Measurements from ENCODE around the gene VIM. TPM values are rescaled to one million over a fixed set of nuclear protein-coding genes. Genes with fewer than 3 reads are reported as not detected.

Gene VIM
- total RNA-seq, 1 donor from 2014 or later: 6,230 TPM

DNA sequence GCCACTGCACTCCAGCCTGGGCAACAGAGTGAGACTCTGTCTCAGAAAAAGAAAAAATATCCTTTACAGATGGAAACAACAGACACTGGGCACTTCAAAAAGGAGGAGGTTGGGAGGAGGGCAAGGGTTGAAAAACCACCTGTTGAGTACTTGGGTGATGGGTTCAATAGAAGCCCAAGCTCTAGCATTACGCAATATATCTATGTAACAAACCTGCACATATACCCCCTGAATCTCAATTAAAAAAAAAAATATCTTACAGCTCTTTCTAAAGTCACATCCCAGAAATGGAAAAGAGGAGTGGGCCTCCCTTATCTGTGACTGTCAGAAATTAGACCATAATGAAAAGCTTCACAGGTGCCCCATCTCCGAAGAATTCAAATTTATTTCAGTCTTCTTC is 12.1 kb downstream of the VIM start:
- Histone ChIP-seq H3K36me3 (peaks cover 14 to 26% of the 10 kb centered on the region in 2 donors), H3K4me3 (no peak overlapping the region), H3K27ac (peak overlapping the region; percentile 54 to 55), H3K27me3 (no peaks in the 10 kb centered on the region), H3K4me1 (peaks cover 1 to 21% of the 10 kb centered on the region in 2 donors), H3K9me3 (no peaks in the 10 kb centered on the region)
- DNase-seq (ENCODE audit: low spot score in 2 of 2): no peak
- TF ChIP-seq, protein P1, sequence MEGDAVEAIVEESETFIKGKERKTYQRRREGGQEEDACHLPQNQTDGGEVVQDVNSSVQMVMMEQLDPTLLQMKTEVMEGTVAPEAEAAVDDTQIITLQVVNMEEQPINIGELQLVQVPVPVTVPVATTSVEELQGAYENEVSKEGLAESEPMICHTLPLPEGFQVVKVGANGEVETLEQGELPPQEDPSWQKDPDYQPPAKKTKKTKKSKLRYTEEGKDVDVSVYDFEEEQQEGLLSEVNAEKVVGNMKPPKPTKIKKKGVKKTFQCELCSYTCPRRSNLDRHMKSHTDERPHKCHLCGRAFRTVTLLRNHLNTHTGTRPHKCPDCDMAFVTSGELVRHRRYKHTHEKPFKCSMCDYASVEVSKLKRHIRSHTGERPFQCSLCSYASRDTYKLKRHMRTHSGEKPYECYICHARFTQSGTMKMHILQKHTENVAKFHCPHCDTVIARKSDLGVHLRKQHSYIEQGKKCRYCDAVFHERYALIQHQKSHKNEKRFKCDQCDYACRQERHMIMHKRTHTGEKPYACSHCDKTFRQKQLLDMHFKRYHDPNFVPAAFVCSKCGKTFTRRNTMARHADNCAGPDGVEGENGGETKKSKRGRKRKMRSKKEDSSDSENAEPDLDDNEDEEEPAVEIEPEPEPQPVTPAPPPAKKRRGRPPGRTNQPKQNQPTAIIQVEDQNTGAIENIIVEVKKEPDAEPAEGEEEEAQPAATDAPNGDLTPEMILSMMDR (IDR thresholded peaks at IDR 0.05): no peak
- intact Hi-C loops (cut with DNase I): loop anchor here (5.0 kb wide), 1 partner anchor 298 kb away; no protein-coding TSS in a partner anchor

DNA sequence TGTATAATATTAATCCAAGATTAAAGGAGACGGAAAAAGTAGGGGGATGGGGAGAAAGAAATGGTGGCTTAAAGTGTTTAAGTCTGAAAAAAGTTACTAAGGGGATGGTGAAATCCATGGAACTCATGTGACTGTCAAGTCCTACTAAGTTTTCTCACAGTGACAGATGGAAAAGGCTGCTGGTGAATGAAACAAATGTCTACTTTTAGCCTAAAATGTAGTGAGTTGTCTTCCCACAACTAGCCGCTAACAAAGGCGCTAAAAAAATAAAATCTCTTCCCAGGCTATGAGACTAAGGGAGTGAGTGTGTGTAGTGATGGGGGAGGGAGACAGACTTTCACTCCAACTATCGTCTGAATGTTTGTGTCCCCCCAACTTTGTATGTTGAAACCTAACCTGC is 12.6 kb downstream of the VIM start:
- no peak overlapping the region for H3K27ac ChIP-seq
- no peaks in the 10 kb centered on the region for H3K9me3 ChIP-seq
- H3K4me3 ChIP-seq: no peak overlapping the region
- H3K4me1 ChIP-seq: peaks cover 0 to 16% of the 10 kb centered on the region in 2 donors
- no peak for DNase-seq (ENCODE audit: low spot score in 2 of 2)
- peaks cover 10 to 21% of the 10 kb centered on the region in 2 donors for H3K36me3 ChIP-seq
- H3K27me3 ChIP-seq: no peaks in the 10 kb centered on the region
- TF ChIP-seq, protein P1 (IDR thresholded peaks at IDR 0.05): no peak
- intact Hi-C loops (cut with DNase I): loop anchor here (5.0 kb wide), 1 partner anchor 298 kb away; no protein-coding TSS in a partner anchor

DNA sequence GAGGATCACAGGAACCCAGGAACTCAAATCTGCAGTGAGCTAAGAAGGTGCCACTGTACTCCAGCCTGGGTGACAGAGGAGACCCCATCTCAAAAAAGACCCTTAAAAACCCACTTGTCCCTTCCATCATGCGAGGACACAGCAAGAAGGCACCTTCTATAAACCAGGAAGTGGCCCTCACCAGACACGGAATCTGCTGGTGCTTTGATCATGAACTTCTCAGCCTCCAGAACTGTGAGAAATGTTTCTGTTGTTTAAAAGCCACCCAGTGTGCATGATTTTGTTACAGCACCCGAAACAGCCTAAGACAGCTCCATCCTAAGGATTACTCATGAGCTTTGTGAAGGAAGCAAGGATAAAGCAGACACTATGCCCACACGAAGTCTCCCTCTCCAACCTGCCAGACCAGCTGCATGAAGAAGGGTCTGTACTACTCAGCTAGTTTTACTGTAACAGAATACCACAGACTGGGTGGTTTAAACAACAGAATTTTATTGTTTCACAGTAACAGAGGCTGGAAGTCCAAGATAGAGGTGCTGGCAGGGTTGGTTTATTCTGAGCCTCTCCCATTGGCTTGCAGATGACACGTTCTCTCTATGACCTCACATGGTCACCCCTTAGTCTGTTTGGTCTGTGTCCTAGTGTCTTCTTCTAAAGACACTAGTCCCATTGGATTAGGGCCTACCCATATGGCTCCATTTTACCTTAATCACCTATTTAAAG is 13.7 kb downstream of the VIM start:
- TF ChIP-seq, protein P1 (IDR thresholded peaks at IDR 0.05): no peak
- intact Hi-C loops (cut with DNase I): loop anchor here (5.0 kb wide), 1 partner anchor 299 kb away; no protein-coding TSS in a partner anchor
- H3K36me3 ChIP-seq: peaks cover 0 to 9% of the 10 kb centered on the region in 2 donors
- DNase-seq (ENCODE audit: low spot score in 2 of 2): no peak
- no peaks in the 10 kb centered on the region for H3K9me3 ChIP-seq
- H3K4me3 ChIP-seq: no peak overlapping the region
- H3K27ac ChIP-seq: no peak overlapping the region
- peaks cover 0 to 6% of the 10 kb centered on the region in 2 donors for H3K4me1 ChIP-seq
- H3K27me3 ChIP-seq: no peaks in the 10 kb centered on the region

DNA sequence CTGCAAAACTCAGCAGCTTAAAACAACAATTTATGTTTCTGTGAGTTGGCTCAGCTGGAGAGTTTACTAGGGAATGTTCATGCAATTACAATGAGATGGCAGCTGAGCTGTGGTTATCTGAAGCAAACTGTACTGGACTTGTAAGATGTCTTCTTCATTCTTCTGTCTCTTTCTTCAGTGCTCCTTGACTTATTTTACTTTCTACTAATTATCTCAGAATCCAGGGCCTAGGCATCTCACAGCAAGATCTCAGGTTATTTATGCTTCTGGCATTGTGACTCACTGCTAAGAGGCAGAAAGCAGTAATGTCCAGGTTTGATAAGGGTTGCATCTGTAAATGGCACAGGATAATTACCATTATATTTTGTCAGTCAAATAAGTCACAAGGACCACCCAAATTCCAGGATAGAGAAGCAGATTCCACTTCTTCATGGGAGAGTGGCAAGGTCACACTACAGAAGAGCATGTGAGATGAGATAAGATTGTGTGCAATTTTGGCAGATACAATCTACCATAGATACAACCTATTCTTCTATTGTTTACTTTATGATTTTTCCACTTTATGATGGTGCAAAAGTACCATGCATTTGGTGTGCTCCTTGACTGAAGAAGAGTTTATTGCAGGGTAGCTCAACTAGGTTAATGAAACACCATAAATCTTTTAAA is 16.8 kb downstream of the VIM start:
- Histone ChIP-seq H3K36me3 (no peaks in the 10 kb centered on the region), H3K9me3 (no peaks in the 10 kb centered on the region), H3K27me3 (no peaks in the 10 kb centered on the region), H3K4me3 (no peak overlapping the region), H3K27ac (no peak overlapping the region), H3K4me1 (no peaks in the 10 kb centered on the region)
- intact Hi-C loops (cut with DNase I): loop anchor here (5.0 kb wide), 1 partner anchor 303 kb away; no protein-coding TSS in a partner anchor
- DNase-seq (ENCODE audit: low spot score in 2 of 2): no peak
- TF ChIP-seq, protein P1 (IDR thresholded peaks at IDR 0.05): no peak

DNA sequence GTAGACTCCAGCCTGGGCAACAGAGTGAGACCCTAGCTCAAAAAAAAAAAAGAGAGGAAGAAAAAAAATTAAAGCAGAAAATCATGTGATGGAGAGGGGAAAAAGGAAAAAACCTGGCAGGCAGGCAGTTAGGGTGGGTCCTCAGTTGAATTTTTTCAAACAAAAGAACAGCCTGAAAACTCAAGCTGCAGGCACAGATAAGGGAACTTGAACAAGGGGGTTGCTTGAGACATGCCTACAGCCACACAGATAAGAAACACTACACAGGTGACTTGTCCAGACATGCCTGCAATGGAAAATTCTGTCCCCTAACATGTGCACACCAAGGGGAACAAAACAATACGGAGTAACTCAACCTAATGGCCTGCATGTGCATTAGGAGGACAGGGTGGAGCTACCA is 19.2 kb downstream of the VIM start:
- intact Hi-C loops (cut with DNase I): no loop called here
- Histone ChIP-seq H3K27me3 (no peaks in the 10 kb centered on the region), H3K36me3 (no peaks in the 10 kb centered on the region), H3K9me3 (no peaks in the 10 kb centered on the region), H3K4me3 (no peak overlapping the region), H3K4me1 (no peaks in the 10 kb centered on the region), H3K27ac (no peak overlapping the region)
- TF ChIP-seq, protein P1 (IDR thresholded peaks at IDR 0.05): no peak
- no peak for DNase-seq (ENCODE audit: low spot score in 2 of 2)

Measured in ascending aorta (tissue), 2 donors.